Prostate gland (tissue), 2 donors: ENCODE measurements around the gene PPP2R5A. TPM values are rescaled to one million over a fixed set of nuclear protein-coding genes. Genes with fewer than 3 reads are reported as not detected.

Experiments used
- DNase-seq: peaks from one replicate; pipeline ENCODE4 v3.0.0-alpha.2; 2019; ENCODE audit warnings: low spot score
- H3K27ac ChIP-seq, 2 donors: fragments of 200-600 bp; sonication (generic); 2 replicates each; pipeline ENCODE4 v1.5.1; 2017 to 2019
- H3K27me3 ChIP-seq: fragments of 200-600 bp; sonication (generic); replicated peaks from 2 replicates; pipeline ENCODE4 v1.5.1; 2019; ENCODE audit not compliant: insufficient read depth
- H3K36me3 ChIP-seq, 2 donors: fragments of 200-600 bp; sonication (generic); 1 replicate in 1 of 2; 2 replicates in 1 of 2; pipeline versions ENCODE4 v1.5.1 to v1.8.1; 2017 to 2019
- H3K4me1 ChIP-seq: fragments of 200-600 bp; sonication (generic); replicated peaks from 2 replicates; pipeline ENCODE4 v1.5.1; 2019
- H3K4me3 ChIP-seq, 2 donors: fragments of 200-600 bp; sonication (generic); 2 replicates each; pipeline ENCODE4 v1.5.1; 2017 to 2019
- H3K9me3 ChIP-seq: fragments of 200-600 bp; sonication (generic); 2 replicates; pipeline ENCODE4 v1.5.1; 2017
- POLR2A ChIP-seq: fragments of 450-650 bp; IDR thresholded peaks from one replicate; pipeline ENCODE4 v1.6.1; 2016; ENCODE audit warnings: antibody characterized with exemption, mild to moderate bottlenecking
- POLR2AphosphoS5 ChIP-seq: sonication (generic); formaldehyde crosslinking; IDR thresholded peaks from one replicate; pipeline ENCODE4 v1.6.1; 2017; ENCODE audit warnings: antibody characterized with exemption
- WGBS: methylation state at CpG from one replicate; pipeline ENCODE4 v1.1.5; 2018; 5-methylcytosine and 5-hydroxymethylcytosine counted together
- intact Hi-C: fragments of 100-400 bp; cut with DNase I; formaldehyde crosslinking; loops from one replicate; pipeline ENCODE4 v1.14.2; 2022
- total RNA-seq, 2 donors: library from RNA; depleted of rRNA; stranded (reverse); fragments of >200 nt; gene quantifications; one replicate each; pipeline ENCODE4 v1.1.0, GENCODE V29; 2016
- TF ChIP-seq, protein P1 (sequence below), 4 experiments: fragments of 200-600 bp in 2 of 4; fragments of 450-650 bp in 2 of 4; sonication (generic) in 2 of 4; IDR thresholded peaks; 1 replicate in 3 of 4; 2 replicates in 1 of 4; pipeline ENCODE4 v1.5.1; 2016 to 2019; ENCODE audit warnings: antibody characterized with exemption in 4 of 4, mild to moderate bottlenecking in 2 of 4, moderate library complexity in 2 of 4

The PPP2R5A gene
- total RNA-seq, 2 donors from 2014 or later: 33.5 to 49.5 TPM

GRCh38 chr1:212346601-212347000, 61.4 kb downstream of the PPP2R5A start:
- no peak for DNase-seq
- Histone ChIP-seq H3K9me3 (no peaks in the 10 kb centered on the region), H3K36me3 (no peaks in the 10 kb centered on the region), H3K4me1 (no peaks in the 10 kb centered on the region), H3K27ac (no peak overlapping the region), H3K4me3 (no peak overlapping the region), H3K27me3 (no peaks in the 10 kb centered on the region)
- WGBS: 97% methylated on average over 1 of the region's 1 CpG
- TF ChIP-seq, protein P1, sequence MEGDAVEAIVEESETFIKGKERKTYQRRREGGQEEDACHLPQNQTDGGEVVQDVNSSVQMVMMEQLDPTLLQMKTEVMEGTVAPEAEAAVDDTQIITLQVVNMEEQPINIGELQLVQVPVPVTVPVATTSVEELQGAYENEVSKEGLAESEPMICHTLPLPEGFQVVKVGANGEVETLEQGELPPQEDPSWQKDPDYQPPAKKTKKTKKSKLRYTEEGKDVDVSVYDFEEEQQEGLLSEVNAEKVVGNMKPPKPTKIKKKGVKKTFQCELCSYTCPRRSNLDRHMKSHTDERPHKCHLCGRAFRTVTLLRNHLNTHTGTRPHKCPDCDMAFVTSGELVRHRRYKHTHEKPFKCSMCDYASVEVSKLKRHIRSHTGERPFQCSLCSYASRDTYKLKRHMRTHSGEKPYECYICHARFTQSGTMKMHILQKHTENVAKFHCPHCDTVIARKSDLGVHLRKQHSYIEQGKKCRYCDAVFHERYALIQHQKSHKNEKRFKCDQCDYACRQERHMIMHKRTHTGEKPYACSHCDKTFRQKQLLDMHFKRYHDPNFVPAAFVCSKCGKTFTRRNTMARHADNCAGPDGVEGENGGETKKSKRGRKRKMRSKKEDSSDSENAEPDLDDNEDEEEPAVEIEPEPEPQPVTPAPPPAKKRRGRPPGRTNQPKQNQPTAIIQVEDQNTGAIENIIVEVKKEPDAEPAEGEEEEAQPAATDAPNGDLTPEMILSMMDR (IDR thresholded peaks at IDR 0.05): no peak
- TF ChIP-seq POLR2AphosphoS5 (no peak), POLR2A (no peak)
- intact Hi-C loops: no loop called here

DNA sequence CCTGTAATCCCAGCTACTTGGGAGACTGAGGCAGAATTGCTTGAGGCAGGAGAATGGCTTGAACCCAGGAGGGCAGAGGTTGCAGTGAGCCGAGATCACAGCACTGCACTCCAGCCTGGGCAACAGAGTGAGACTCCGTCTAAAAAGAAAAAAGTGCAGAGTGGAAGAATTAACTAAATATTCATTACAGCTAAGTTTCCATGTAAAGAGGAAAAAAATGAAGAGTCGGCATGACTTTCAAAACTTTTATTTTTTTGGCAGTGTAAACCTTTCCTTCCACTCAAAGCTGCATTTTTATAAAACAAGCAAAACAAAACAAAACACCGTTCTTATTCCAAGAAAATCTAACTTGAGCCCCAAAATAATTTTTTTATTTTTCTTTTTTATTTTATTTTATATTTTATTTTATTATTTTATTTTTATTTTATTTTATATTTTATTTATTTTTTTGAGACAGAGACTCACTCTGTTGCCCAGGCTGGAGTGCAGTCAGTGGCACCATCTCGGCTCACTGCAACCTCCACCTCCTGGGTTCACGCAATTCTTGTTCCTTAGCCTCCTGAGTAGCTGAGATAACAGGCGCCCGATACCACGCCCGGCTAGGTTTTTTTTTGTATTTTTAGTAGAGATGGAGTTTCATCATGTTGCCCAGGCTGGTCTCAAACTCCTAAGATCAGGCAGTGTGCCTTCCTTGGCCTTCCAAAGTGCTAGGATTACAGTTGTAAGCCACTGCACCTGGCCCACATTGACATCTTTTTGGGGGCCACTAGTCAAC, 66.6 kb downstream of the PPP2R5A start:
- intact Hi-C loops: no loop called here
- Histone ChIP-seq H3K36me3 (no peaks in the 10 kb centered on the region), H3K27ac (no peak overlapping the region), H3K4me1 (no peaks in the 10 kb centered on the region), H3K27me3 (no peaks in the 10 kb centered on the region), H3K4me3 (no peak overlapping the region), H3K9me3 (no peaks in the 10 kb centered on the region)
- TF ChIP-seq, protein P1 (IDR thresholded peaks at IDR 0.05): no peak
- TF ChIP-seq POLR2AphosphoS5: no peak
- no peak for TF ChIP-seq POLR2A
- 94% methylated on average over 10 of the region's 10 CpGs for WGBS
- no peak for DNase-seq

DNA sequence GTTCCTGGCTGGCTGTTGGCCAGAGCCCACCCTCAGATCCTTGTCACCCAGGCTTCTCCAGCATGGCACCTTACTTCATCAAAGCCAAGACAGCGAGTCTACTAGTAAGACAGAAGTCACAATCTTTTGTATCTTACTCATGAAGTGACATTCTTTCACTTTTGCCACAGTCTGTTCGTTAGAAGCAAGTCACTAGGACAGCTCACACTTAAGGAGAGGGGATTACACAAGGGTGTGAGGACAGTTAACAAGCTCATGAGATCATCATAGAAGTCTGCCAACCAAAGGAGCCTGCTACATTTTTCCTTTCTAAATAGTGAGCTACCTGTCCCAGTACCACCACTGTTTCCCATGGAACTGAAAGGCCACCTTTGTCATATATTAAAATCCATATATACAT, 68.0 kb downstream of the PPP2R5A start:
- TF ChIP-seq POLR2AphosphoS5 (no peak), POLR2A (no peak)
- TF ChIP-seq, protein P1 (IDR thresholded peaks at IDR 0.05): no peak
- Histone ChIP-seq H3K9me3 (no peaks in the 10 kb centered on the region), H3K27me3 (no peaks in the 10 kb centered on the region), H3K4me1 (no peaks in the 10 kb centered on the region), H3K36me3 (no peaks in the 10 kb centered on the region), H3K27ac (no peak overlapping the region), H3K4me3 (no peak overlapping the region)
- WGBS: 87% methylated on average over 2 of the region's 2 CpGs
- intact Hi-C loops: no loop called here
- DNase-seq: no peak

GRCh38 chr1:212354464-212354863, 69.3 kb downstream of the PPP2R5A start:
- Histone ChIP-seq H3K27me3 (no peaks in the 10 kb centered on the region), H3K27ac (no peak overlapping the region), H3K4me3 (no peak overlapping the region), H3K36me3 (no peaks in the 10 kb centered on the region), H3K4me1 (no peaks in the 10 kb centered on the region), H3K9me3 (no peaks in the 10 kb centered on the region)
- 95% methylated on average over 3 of the region's 3 CpGs for WGBS
- intact Hi-C loops: no loop called here
- no peak for TF ChIP-seq POLR2AphosphoS5
- TF ChIP-seq, protein P1 (IDR thresholded peaks at IDR 0.05): no peak
- TF ChIP-seq POLR2A: no peak
- DNase-seq: no peak
